Coronary artery (tissue), 2 donors: ENCODE results near the gene GNB5.

Source experiments
- DNase-seq: peaks from one replicate; pipeline ENCODE4 v3.0.0-alpha.2; 2017; ENCODE audit warnings: low spot score
- H3K27ac ChIP-seq, 2 donors: fragments of 200-600 bp; sonication (generic); one replicate each; pipeline ENCODE4 v1.5.1; 2016 to 2019
- H3K4me3 ChIP-seq: fragments of 200-600 bp; sonication (generic); 2 replicates; pipeline ENCODE4 v1.5.1; 2016; ENCODE audit warnings: mild to moderate bottlenecking, moderate library complexity
- CTCF ChIP-seq: fragments of 200-600 bp; sonication (generic); IDR thresholded peaks from one replicate; pipeline ENCODE4 v1.5.1; 2019; ENCODE audit warnings: antibody characterized with exemption

Gene GNB5

DNA sequence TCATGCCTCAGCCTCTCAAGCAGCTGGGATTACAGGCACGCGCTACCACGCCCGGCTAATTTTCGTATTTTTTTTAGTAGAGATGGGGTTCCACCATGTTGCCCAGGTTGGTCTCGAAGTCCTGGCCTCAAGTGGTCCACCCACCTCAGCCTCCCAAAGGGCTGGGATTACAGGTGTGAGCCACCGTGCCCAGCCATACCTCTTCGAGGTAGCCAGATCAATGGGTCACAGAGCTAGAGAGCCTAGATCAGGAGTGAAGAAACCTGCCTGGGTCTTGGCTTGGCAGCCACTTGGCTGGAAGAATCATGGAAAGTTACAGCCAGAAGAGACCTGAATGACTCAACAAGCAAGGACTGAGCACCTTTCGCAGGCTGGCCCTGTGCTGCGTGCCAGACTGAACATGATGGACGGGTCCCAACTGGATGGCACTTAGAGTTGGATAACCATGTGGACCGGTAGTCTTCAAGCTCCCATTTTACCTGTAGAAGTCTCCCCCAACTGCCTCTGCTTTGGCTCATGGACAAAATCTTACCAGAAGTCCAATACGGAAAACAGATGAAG, 29.7 kb downstream of the GNB5 start:
- Histone ChIP-seq H3K4me3 (no peak overlapping the region), H3K27ac (no peak overlapping the region)
- no peak for TF ChIP-seq CTCF
- no peak for DNase-seq

GRCh38 chr15:52159645-52160044, 31.5 kb downstream of the GNB5 start:
- DNase-seq = no peak

DNA sequence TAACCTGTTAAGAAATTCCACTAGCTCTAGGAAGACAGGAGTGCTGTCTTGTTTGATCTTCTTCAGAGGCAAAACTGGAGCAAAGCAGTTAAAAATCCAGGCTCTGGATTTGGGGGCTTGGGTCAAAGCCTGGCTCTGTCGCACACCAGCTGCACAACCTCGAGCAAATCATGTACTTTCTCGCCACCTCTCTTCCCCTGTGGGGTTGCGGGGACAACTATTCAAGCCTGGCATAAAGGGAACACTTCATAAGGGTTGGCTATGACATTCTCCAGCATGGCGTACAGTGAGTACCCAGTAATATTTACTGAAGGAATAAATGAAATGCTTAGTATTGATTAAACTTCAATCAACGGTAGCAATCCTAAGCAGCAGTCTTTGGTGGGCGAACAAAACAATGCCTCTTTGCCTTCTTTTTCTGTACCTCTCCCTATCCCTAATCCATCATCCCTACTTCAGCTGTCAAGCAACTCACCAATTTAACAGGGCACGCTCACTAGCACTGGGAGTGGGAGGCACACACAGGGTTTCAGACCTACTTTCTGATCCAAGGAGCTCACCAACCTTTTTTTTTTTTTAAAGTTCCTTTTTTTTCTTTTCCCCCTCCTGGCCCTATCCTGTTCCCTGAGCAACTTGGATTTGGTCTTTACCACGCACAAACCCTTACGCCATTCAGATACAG, 33.0 kb downstream of the GNB5 start:
- TF ChIP-seq CTCF = no peak
- no peak for DNase-seq
- Histone ChIP-seq H3K4me3 (no peak overlapping the region), H3K27ac (no peak overlapping the region)

More at GRCh38 chr15:52159645-52160044, 31.5 kb downstream of the GNB5 start:
- no peak for TF ChIP-seq CTCF
- H3K4me3 ChIP-seq = no peak overlapping the region
- H3K27ac ChIP-seq = no peak overlapping the region

DNA sequence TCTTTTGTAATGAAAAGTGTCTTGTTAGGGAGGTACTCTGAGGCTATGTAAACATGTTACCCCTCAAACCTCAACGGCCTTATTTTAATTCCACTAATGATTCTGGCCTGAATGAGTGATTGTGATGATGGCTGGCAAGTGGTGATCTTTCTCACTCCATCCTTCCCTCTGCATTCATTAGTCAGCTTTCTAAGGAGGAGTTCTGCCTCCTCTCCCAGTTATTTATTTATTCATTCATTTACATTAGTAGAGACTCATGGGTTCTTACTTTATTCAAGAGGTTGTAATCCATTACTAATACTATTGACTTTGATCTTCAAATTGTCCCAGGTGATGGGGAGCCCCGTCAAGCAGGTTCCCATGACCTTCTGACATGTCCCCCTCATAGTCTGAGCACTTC, 35.3 kb downstream of the GNB5 start:
- no peak for TF ChIP-seq CTCF
- DNase-seq = no peak
- no peak overlapping the region for H3K27ac ChIP-seq
- H3K4me3 ChIP-seq = no peak overlapping the region

DNA sequence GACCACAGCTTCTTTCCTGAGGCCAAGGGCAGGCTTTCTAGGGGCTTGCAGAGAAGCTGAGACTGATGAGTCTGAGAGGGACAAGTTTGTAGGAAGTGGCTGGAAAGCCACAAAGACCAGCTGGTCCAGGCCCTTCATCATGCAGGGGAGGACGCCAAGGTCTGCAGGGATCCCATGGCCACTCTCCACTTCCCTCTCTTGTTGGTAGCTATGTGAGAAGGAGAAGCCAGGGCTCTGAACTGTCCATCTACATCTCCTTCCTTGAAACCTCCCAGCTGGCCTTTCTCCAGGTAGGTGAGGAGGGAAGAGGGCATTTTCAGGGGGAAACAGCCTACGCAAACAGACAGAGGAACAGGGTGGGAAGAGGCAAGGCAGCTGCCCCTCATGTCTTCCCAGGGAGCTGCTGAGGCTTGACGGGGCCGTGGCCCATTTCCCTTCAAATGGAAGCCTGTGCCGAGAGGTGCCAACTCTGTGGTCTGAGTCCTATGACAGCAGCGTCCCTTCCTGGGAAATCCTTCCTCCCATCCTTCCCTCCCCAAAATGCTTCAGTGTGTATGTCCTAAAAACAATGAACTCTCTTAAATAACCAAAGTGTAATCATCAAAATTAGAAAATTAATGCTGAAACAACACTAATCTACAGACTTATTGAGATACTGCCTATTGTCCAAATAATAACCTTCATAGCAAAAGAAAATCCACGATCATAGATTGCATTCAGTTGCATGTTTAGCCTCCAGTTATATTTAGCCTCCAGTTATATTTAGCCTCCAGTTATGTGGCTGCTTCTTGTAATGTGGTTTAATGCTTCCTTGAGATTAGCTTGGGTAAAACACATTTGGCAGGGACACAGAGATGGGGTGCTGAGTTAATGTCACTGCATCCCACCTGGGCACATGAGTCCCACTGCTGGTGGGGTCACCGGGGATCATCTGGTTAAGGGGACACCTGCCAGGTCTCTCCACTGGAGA, 36.0 kb downstream of the GNB5 start:
- H3K27ac ChIP-seq = no peak overlapping the region
- DNase-seq = no peak
- H3K4me3 ChIP-seq = no peak overlapping the region
- no peak for TF ChIP-seq CTCF

GRCh38 chr15:52153900-52154895, 37.0 kb downstream of the GNB5 start:
- Histone ChIP-seq H3K4me3 (no peak overlapping the region), H3K27ac (no peak overlapping the region)
- no peak for DNase-seq
- no peak for TF ChIP-seq CTCF
